ENCODE measurements around the gene KRT81. TPM values are rescaled to one million over a fixed set of nuclear protein-coding genes. Genes with fewer than 3 reads are reported as not detected.
"Not testable (repeated sequence)": the region's sequence is repeated elsewhere in the genome, so short reads cannot be mapped to it uniquely, and the experiment has no call there.

Gene KRT81
- total RNA-seq, 1 donor from 2014 or later: not detected

DNA sequence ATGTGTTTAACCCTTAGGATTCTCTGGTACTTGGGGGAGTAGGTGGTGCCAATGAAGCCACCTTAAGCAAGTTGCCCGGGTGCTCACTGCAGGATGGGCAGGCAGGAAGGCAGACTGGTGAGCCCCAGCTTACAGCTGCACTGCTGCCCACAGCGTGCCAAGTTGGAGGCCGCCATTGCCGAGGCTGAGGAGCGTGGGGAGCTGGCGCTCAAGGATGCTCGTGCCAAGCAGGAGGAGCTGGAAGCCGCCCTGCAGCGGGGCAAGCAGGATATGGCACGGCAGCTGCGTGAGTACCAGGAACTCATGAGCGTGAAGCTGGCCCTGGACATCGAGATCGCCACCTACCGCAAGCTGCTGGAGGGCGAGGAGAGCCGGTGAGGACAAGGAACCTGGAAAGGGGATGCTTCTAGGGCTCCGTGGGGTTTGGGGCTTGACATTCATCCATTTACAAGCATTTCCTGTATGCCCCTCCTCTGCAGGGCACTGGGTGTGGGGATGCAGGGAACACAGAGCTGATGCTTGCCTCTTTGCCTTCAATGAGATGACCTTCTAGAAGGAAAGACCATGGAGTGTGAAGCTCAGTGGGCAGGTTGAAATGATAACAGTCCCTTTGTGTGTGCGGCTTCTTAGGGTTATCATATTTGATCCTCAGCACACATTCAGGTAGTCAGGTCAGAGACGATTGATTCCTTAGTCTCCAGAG is 45.9 kb downstream of the KRT81 start:
- DNase-seq (ENCODE audit: low spot score in 2 of 2) (no peak), FAIRE-seq (no peak)

DNA sequence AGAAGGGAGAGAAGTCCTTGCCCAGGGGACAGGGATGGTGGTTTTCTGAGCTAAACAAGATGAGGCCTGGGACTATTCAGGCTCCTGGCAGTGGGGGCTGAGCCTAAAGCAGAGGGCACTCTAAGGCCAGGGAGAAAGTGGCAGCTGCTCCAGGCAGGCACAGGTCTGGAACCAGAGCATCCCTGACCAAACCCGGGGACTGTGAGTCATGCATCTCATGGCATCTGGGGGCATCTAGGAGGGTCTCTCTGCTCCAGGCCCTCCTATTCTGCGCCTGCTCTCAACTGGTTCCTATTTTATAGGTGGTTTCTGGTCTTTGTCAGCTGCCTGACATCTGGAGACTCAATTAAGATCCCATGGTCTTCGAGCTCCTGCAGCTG is 46.7 kb downstream of the KRT81 start:
- FAIRE-seq: no peak
- DNase-seq (ENCODE audit: low spot score in 2 of 2): no peak

DNA sequence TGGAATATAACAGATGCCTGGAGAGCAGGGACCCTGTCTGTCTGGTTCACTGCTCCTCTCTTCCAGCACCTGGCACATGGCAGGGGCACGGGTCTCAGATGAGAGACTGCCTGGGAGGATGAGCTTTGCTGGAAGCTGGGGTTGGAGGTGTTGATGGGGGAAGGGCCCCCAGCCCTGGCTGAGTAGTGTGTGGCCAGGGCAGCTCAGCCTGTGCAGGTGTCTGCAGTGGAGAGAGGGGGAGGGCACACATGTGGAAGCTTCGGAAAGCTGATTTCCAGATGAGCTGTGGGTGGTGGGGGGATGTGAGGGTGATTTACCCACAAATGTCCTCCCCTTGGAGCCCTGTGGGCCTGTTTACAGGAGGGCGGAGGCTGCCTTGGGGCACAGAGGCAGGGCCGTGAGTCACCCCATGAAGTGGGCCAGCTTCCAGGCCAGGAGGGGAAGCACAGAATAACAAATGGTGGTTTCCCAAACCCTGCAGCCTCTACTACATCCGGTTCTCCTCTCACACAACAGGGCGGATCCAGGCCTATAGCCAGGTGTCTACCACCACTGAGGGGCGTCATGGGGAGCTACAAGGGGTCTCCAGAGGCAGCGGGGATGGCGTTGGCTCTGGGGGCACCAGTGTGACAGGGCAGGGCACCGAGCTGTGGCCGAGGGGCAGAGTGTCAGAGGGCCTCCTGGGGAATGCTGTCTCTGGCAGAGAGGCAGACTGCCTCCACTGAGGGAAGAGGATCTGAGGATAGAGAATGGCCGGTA is 47.3 kb downstream of the KRT81 start:
- peak in 1 of 2 donors; percentile 62 for DNase-seq (ENCODE audit: low spot score in 2 of 2)
- no peak for FAIRE-seq

DNA sequence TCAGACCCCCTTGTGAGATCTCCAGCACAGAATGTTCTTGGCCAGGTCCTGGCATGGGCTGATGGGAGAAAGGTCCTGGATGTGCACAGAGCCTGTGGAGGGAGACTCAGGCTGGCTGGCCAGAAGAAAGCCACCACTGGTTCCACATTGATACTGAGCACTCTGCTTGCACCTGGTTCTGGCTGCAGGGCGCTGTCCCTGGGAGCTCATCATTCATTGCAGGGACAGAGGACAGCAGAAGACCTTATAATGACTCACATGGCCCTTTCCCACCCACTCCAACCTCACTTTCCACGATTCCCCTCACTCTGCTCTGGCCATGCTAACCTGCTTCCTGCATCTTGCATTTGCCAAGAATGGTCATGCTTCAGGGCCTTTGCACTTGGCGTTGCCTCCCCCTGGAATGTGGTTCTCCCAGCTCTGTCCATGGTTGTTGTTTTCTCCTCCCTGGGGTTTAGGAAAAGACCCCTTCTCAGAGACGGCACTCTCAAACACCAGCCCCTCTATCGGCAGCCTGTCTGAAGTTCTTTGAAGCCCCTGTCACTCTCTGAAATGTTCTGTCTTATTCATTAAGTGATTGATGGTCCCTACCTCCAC is 48.0 kb downstream of the KRT81 start:
- no peak for FAIRE-seq

DNA sequence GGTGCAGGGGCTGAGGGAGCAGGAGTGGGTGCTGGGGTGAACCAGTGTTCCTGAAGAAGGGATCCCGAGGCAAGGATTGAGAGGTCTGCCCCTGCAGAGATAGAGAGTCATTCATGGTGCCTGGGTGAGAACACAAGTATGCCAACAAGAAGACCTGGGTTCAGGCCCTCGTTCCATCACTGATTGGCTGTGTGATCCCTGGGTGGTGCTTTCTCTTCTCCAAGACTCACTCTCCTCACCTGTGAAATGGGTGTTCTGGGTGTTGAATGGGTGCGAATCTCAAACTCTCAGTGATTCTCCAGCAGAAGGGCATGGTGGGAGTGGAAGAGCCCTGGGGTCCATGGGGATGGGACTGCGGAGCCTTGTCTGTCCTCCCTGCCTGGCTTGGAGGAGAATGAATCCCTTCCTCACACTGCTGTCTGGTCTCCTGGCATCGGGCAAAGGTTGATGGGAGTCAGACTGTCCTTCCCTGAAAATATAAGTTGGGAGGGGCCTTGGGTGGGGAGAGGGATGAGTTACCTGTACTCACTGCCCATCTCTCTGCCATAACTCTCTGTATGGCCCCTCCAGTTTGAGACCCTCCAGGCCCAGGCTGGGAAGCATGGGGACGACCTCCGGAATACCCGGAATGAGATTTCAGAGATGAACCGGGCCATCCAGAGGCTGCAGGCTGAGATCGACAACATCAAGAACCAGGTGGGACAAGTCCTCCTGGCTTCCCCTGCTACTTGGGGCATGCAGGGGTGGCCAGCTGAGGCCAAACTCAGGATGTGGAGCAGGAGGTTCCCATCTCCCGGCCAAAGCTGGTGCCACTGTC is 48.7 kb downstream of the KRT81 start:
- FAIRE-seq (no peak), DNase-seq (ENCODE audit: low spot score in 2 of 2) (peak in 1 of 2 donors; percentile 5)

More for the DNA sequence above, 48.0 kb downstream of the KRT81 start:
- DNase-seq (ENCODE audit: low spot score in 2 of 2): no peak

DNA sequence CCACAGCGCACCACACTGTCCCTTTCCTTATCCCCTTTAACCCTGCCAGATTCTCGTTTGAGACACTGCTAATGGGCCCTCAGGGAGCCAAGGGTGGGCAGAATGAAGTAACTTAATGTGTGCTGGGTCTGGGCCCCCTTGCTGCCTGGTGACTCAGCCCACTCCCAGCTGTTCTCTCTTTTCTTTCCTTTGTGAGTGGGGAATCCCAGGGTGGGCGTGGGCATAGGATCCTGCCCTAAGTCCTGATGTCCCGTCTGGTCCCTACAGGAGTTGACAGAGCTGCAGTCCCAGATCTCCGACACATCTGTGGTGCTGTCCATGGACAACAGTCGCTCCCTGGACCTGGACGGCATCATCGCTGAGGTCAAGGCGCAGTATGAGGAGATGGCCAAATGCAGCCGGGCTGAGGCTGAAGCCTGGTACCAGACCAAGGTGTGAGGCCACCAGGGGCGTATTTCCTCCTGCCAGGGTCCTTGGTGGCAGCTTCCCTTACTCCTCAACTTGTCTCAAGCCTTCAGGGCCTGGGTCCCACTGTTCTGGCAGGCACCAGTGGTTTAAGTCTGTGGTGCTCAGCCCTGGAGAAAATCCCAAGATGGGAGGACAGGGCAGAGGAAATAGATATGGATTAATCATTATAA is 50.0 kb downstream of the KRT81 start:
- DNase-seq (ENCODE audit: low spot score in 2 of 2): no peak
- FAIRE-seq: no peak

DNA sequence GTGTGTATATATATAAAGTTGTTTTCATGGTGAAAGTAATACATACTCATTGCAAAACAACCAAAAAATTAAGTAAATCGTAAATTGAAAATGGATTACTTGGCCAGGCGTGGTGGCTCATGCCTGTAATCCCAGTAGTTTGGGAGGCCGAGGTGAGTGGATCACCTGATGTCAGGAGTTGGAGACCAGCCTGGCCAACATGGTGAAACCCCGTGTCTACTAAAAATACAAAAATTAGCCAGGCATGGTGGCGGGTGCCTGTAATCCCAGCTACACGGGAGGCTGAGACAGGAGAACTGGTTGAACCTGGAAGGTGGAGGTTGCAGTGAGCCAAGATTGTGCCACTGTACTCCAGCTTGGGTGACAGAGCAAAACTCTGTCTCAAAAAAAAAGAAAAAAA is 51.1 kb downstream of the KRT81 start:
- not testable (repeated sequence) for DNase-seq (ENCODE audit: low spot score in 2 of 2); FAIRE-seq

DNA sequence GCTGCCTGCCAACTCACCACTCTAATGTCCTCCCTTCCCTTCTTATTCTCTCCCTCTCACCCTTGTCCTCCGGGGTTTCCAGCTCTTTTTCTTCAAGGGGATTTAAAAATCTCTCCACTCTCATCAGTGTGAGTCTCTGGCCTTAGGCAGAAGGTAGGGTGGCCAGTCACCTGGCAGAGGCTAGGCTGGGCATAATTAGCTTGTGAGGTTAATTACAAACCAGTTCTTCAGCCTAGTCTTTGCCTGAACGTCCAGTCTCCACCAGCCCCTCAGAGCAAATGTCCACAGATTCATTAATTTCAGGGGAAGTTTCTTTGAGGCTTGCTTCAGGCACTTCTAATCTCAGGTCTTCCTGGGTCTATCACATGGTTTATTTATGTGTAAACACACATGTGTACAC is 51.6 kb downstream of the KRT81 start:
- FAIRE-seq (no peak), DNase-seq (ENCODE audit: low spot score in 2 of 2) (no peak)

DNA sequence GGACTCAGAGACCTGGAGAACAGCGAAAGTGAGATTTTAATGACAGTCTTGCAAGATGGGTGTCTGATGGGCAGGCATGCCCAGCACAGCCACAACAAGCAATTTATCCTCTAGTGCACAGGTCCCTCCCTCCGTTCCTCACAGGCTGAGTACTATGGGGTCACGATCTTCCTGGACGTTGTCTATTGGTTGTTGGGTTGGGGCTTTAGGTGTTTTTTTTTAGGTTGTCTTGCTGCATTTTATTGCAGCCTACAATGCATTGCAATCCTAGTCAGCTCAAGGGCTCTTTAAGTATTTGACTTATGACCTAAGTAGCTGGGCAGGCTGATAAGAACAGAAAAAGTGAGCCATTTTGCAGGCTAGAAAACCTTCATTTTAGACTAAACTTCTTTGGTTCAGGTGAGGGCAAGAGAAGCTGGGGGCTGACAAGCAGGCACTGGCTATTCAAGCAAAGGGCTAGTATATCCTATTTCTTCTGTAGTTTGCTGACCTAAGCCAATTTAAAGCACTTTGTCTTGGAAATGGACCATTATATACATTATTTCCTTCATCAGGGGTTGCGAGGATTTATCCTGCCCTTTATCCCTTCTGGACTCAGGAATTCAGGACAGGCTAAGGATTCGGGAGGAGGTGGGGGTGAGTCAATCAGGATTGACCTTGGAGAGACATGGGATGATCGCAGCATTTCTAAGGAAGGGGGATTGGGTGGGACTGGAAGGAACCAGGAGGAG is 52.3 kb downstream of the KRT81 start:
- FAIRE-seq (no peak), DNase-seq (ENCODE audit: low spot score in 2 of 2) (no peak)

DNA sequence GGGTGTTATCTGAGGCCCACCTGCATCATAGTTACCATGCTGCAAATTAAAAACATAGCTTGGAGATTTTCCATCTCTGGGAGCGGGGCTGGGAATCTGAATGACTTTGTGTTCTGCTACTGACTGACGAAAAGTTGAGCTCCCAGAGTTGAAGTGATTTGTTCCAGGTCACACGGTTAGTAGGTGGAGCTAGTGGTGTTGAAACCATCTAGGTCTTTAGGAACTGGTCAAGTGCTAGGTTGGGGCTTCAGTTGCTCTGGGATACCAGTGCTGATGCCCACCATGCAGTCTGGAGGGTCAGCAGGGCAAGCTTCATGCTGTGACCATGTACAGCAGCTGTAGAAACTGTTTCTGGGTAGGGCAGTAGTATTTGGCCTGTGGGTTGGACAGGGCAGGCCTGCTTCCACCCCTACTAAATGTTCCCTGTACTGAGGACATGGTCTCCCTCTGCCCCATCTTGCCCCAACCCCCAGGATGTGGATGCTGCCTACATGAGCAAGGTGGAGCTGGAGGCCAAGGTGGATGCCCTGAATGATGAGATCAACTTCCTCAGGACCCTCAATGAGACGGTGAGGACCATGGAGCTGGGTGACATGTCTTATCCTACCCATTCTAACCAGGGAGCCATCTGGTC is 53.0 kb downstream of the KRT81 start:
- FAIRE-seq: no peak

DNA sequence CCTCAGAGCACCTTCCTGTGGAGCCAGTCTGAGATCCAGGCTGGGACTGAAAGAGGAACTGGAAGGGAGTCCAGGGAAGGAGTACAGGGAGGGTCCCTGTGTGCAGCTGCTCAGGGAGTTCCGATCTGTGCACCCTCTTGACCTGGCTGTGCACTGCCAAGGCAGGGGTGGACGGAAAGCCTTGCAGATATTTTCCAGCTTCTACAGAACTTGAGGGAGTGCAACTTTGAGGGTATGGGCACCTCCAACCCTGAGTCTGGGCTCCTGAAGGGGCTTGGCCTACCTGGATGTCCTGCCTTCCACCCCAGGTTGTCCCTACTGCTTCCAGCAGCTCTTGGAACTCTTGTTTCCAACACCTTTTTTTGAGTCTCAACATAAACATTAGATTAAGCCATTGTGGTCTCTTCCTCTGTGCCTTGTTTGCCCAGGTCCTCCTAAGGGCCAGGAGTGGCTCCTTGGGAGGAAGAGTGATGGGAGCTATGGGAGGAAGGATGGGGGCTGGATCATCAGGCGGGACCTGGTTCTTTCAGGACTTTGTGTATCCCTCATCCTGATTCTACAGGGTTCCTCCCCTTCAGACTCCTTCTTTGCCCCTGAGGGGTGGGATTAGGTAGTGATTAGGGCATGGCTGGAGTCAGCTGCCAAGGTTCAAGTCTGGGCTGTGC is 54.8 kb downstream of the KRT81 start:
- FAIRE-seq (no peak), DNase-seq (ENCODE audit: low spot score in 2 of 2) (peak in 1 of 2 donors; percentile 7)

More for the DNA sequence above, 53.0 kb downstream of the KRT81 start:
- DNase-seq (ENCODE audit: low spot score in 2 of 2): no peak

Other genes with a start within 250 kb of the KRT81 start
- gene NR4A1, start 240.1 kb downstream of the KRT81 start, total RNA-seq: 5.3 TPM
- 26.5 TPM for gene ATG101, start 221.6 kb downstream of the KRT81 start, total RNA-seq
- gene SMIM41, start 211.8 kb downstream of the KRT81 start, total RNA-seq: not detected
- not detected for gene KRT80, start 99.5 kb downstream of the KRT81 start, total RNA-seq
- not detected for gene KRT7, start 58.3 kb downstream of the KRT81 start, total RNA-seq
- gene KRT86, start 16.9 kb downstream of the KRT81 start, total RNA-seq: under 0.01 TPM
- gene KRT83, start 29.9 kb upstream of the KRT81 start, total RNA-seq: not detected
- gene KRT85, start 75.9 kb upstream of the KRT81 start, total RNA-seq: not detected
- not detected for gene KRT84, start 94.1 kb upstream of the KRT81 start, total RNA-seq
- not detected for gene KRT82, start 114.8 kb upstream of the KRT81 start, total RNA-seq
- not detected for gene KRT75, start 142.8 kb upstream of the KRT81 start, total RNA-seq
- gene KRT6B, start 160.6 kb upstream of the KRT81 start, total RNA-seq: not detected
- not detected for gene KRT6C, start 182.3 kb upstream of the KRT81 start, total RNA-seq
- not detected for gene KRT6A, start 201.7 kb upstream of the KRT81 start, total RNA-seq
- not detected for gene KRT5, start 228.9 kb upstream of the KRT81 start, total RNA-seq